Prostate gland (tissue), 2 donors: ENCODE measurements around the gene OSR1.

Source experiments
- POLR2A ChIP-seq: fragments of 450-650 bp; IDR thresholded peaks from one replicate; pipeline ENCODE4 v1.6.1; 2016; ENCODE audit warnings: antibody characterized with exemption, mild to moderate bottlenecking
- POLR2AphosphoS5 ChIP-seq: sonication (generic); formaldehyde crosslinking; IDR thresholded peaks from one replicate; pipeline ENCODE4 v1.6.1; 2017; ENCODE audit warnings: antibody characterized with exemption
- TF ChIP-seq, protein P1 (sequence below), 4 experiments: fragments of 200-600 bp in 2 of 4; fragments of 450-650 bp in 2 of 4; sonication (generic) in 2 of 4; IDR thresholded peaks; 1 replicate in 3 of 4; 2 replicates in 1 of 4; pipeline ENCODE4 v1.5.1; 2016 to 2019; ENCODE audit warnings: antibody characterized with exemption in 4 of 4, mild to moderate bottlenecking in 2 of 4, moderate library complexity in 2 of 4

DNA sequence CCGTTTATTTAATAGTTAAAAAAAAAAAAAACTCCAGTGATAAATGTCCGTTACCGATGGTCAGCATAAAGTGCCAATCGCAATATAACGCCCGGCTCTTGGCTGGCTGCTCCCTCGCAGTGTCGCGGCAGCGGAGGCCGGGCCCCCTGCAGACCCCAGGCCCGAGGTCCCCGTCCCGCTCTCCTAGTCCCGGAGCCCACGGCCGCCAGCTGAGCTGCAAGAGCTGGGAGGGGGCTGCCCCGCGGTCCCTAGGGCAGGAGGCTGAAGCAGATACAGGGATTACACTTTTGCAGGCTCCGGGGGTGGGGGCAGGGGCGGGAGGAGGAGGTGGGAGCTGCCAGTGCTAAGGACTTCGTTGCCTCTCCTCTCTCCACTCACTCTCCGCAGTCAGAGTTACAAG is 6.9 kb downstream of the OSR1 start:
- TF ChIP-seq POLR2A (no peak), POLR2AphosphoS5 (no peak)
- TF ChIP-seq, protein P1, sequence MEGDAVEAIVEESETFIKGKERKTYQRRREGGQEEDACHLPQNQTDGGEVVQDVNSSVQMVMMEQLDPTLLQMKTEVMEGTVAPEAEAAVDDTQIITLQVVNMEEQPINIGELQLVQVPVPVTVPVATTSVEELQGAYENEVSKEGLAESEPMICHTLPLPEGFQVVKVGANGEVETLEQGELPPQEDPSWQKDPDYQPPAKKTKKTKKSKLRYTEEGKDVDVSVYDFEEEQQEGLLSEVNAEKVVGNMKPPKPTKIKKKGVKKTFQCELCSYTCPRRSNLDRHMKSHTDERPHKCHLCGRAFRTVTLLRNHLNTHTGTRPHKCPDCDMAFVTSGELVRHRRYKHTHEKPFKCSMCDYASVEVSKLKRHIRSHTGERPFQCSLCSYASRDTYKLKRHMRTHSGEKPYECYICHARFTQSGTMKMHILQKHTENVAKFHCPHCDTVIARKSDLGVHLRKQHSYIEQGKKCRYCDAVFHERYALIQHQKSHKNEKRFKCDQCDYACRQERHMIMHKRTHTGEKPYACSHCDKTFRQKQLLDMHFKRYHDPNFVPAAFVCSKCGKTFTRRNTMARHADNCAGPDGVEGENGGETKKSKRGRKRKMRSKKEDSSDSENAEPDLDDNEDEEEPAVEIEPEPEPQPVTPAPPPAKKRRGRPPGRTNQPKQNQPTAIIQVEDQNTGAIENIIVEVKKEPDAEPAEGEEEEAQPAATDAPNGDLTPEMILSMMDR (IDR thresholded peaks at IDR 0.05), result no peak
